Astrocyte (in vitro differentiated cells and primary cell): ENCODE data around the gene DMXL2. TPM values are rescaled to one million over a fixed set of nuclear protein-coding genes. Genes with fewer than 3 reads are reported as not detected.
"Not testable (repeated sequence)": the region's sequence is repeated elsewhere in the genome, so short reads cannot be mapped to it uniquely, and the experiment has no call there.

Experiments
- DNase-seq: peaks from one replicate; pipeline ENCODE4 v3.0.0-alpha.2; 2010; ENCODE audit warnings: low read depth
- FAIRE-seq: peaks from 2 replicates; lab custom pipeline; 2011; peaks lifted over from hg19 to GRCh38; lab: Jason Lieb, UNC
- H2AFZ ChIP-seq: 2 replicates; pipeline ENCODE4 v1.6.0; 2012; ENCODE audit warnings: low read depth, low read length, inconsistent platforms
- H3K27ac ChIP-seq: 2 replicates; pipeline ENCODE4 v1.5.1; 2011; ENCODE audit warnings: low read depth, low read length, inconsistent platforms
- H3K27me3 ChIP-seq: 2 replicates; pipeline ENCODE4 v1.6.0; 2011; ENCODE audit warnings: low read length, inconsistent platforms; ENCODE audit not compliant: insufficient read depth
- H3K36me3 ChIP-seq: 2 replicates; pipeline ENCODE4 v1.5.1; 2011; ENCODE audit warnings: low read length, inconsistent platforms; ENCODE audit not compliant: insufficient read depth
- H3K4me1 ChIP-seq: 2 replicates; pipeline ENCODE4 v1.5.1; 2011; ENCODE audit warnings: low read length, inconsistent platforms; ENCODE audit not compliant: insufficient read depth
- H3K4me2 ChIP-seq: 2 replicates; pipeline ENCODE4 v1.6.0; 2012; ENCODE audit warnings: low read length, inconsistent platforms
- H3K4me3 ChIP-seq: 2 replicates; pipeline ENCODE4 v1.5.1; 2011; ENCODE audit warnings: low read depth, mild to moderate bottlenecking, low read length, inconsistent platforms; ENCODE audit not compliant: insufficient read depth
- H3K79me2 ChIP-seq: 2 replicates; pipeline ENCODE4 v1.6.0; 2012; ENCODE audit warnings: mild to moderate bottlenecking, low read length, inconsistent platforms; ENCODE audit not compliant: insufficient read depth
- H3K9ac ChIP-seq: 2 replicates; pipeline ENCODE4 v1.6.0; 2012; ENCODE audit warnings: mild to moderate bottlenecking, low read length, inconsistent platforms
- H3K9me3 ChIP-seq: 2 replicates; pipeline ENCODE4 v1.5.1; 2012; ENCODE audit warnings: low read depth, mild to moderate bottlenecking, low read length, inconsistent platforms; ENCODE audit not compliant: insufficient read depth
- H4K20me1 ChIP-seq: 2 replicates; pipeline ENCODE4 v1.6.0; 2012; ENCODE audit warnings: low read length, inconsistent platforms; ENCODE audit not compliant: insufficient read depth
- H3K27ac Mint-ChIP-seq: one replicate; pipeline ENCODE4 v1.8.0; 2021; ENCODE audit warnings: mild to moderate bottlenecking, mixed read lengths; ENCODE audit not compliant: unreplicated experiment
- H3K27me3 Mint-ChIP-seq: one replicate; pipeline ENCODE4 v1.8.0; 2021; ENCODE audit warnings: low read depth, mixed read lengths; ENCODE audit not compliant: unreplicated experiment
- H3K36me3 Mint-ChIP-seq: one replicate; pipeline ENCODE4 v1.8.0; 2021; ENCODE audit warnings: low read depth, mixed read lengths; ENCODE audit not compliant: unreplicated experiment
- H3K4me1 Mint-ChIP-seq: one replicate; pipeline ENCODE4 v1.8.0; 2021; ENCODE audit warnings: low read depth, mixed read lengths; ENCODE audit not compliant: unreplicated experiment
- H3K4me3 Mint-ChIP-seq: one replicate; pipeline ENCODE4 v1.8.0; 2021; ENCODE audit warnings: mild to moderate bottlenecking, moderate library complexity, mixed read lengths; ENCODE audit not compliant: unreplicated experiment
- H3K9me3 Mint-ChIP-seq: one replicate; pipeline ENCODE4 v1.8.0; 2021; ENCODE audit warnings: mild to moderate bottlenecking, mixed read lengths; ENCODE audit not compliant: unreplicated experiment
- CTCF ChIP-seq: IDR thresholded peaks from 2 replicates; pipeline ENCODE4 v1.5.1; 2011; ENCODE audit warnings: low read depth, mild to moderate bottlenecking, inconsistent platforms, low read length, moderate library complexity; ENCODE audit not compliant: insufficient read depth
- EZH2 ChIP-seq: IDR thresholded peaks from 2 replicates; pipeline ENCODE4 v1.6.1; 2012; ENCODE audit warnings: mild to moderate bottlenecking, low read length, inconsistent platforms; ENCODE audit not compliant: insufficient read depth
- total RNA-seq: library from RNA; stranded (reverse); gene quantifications from 2 replicates; pipeline ENCODE4 v1.2.1, GENCODE V29; 2021

Gene DMXL2
- total RNA-seq, 1 donor from 2014 or later: 19.0 TPM

DNA sequence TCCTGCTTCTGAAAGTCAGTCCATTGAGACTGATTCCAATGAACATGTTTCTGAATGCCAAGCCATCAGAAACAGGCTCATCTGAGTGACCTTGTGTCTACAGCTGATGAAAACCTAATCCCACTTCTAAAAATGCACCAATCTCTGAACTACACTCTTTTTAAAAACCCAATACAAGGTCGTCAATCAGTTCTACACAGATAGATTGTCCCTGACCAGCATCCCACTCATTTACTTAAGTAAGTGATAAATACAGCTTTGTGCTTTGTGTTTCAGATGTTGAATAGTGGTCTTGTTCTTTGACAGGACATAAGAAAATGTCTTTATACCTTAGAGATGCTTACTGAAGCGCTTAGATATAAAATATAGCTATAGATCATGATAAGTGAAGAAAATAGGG is 38.5 kb upstream of the DMXL2 start:
- Mint-ChIP-seq H3K4me3 (no peak overlapping the region), H3K27me3 (no peaks in the 10 kb centered on the region), H3K27ac (no peak overlapping the region), H3K36me3 (no peaks in the 10 kb centered on the region), H3K4me1 (no peaks in the 10 kb centered on the region), H3K9me3 (peaks cover 1% of the 10 kb centered on the region)
- Histone ChIP-seq H3K9ac (no peak overlapping the region), H3K27ac (no peak overlapping the region), H2AFZ (no peak overlapping the region), H4K20me1 (no peaks in the 10 kb centered on the region), H3K4me1 (no peaks in the 10 kb centered on the region), H3K9me3 (no peaks in the 10 kb centered on the region), H3K4me2 (no peak overlapping the region), H3K36me3 (no peaks in the 10 kb centered on the region), H3K79me2 (no peaks in the 10 kb centered on the region), H3K27me3 (peaks cover 2% of the 10 kb centered on the region), H3K4me3 (no peak overlapping the region)
- DNase-seq: no peak
- TF ChIP-seq EZH2 (no peak), CTCF (no peak)
- no peak for FAIRE-seq

GRCh38 chr15:51658664-51659063 is 36.1 kb upstream of the DMXL2 start:
- TF ChIP-seq EZH2 (no peak), CTCF (no peak)
- H2AFZ ChIP-seq: no peak overlapping the region
- no peaks in the 10 kb centered on the region for H3K79me2 ChIP-seq
- Mint-ChIP-seq H3K27me3 (no peaks in the 10 kb centered on the region), H3K4me1 (no peaks in the 10 kb centered on the region), H3K9me3 (peaks cover 1% of the 10 kb centered on the region), H3K27ac (no peak overlapping the region), H3K36me3 (no peaks in the 10 kb centered on the region), H3K4me3 (no peak overlapping the region)
- no peaks in the 10 kb centered on the region for H3K9me3 ChIP-seq
- no peaks in the 10 kb centered on the region for H3K36me3 ChIP-seq
- H3K4me2 ChIP-seq: no peak overlapping the region
- FAIRE-seq (no peak), DNase-seq (no peak)
- H3K27ac ChIP-seq: no peak overlapping the region
- no peak overlapping the region for H3K4me3 ChIP-seq
- H3K27me3 ChIP-seq: no peaks in the 10 kb centered on the region
- H3K9ac ChIP-seq: no peak overlapping the region
- no peaks in the 10 kb centered on the region for H4K20me1 ChIP-seq
- no peaks in the 10 kb centered on the region for H3K4me1 ChIP-seq

- not testable (repeated sequence) for H2AFZ ChIP-seq, H4K20me1 ChIP-seq, H3K27ac Mint-ChIP-seq, H3K9me3 ChIP-seq, H3K36me3 ChIP-seq, H3K79me2 ChIP-seq, H3K27ac ChIP-seq, H3K36me3 Mint-ChIP-seq, H3K27me3 Mint-ChIP-seq, H3K4me3 Mint-ChIP-seq, DNase-seq, H3K4me1 Mint-ChIP-seq, H3K9ac ChIP-seq, H3K27me3 ChIP-seq, H3K4me1 ChIP-seq, H3K9me3 Mint-ChIP-seq, FAIRE-seq, H3K4me3 ChIP-seq, H3K4me2 ChIP-seq
Measured at GRCh38 chr15:51655401-51656057, 33.0 kb upstream of the DMXL2 start.
